ENCODE data around the gene PPP1R37.
A peak's percentile ranks its signal among the peaks of the same experiment; 100 is the strongest.

The PPP1R37 gene

DNA sequence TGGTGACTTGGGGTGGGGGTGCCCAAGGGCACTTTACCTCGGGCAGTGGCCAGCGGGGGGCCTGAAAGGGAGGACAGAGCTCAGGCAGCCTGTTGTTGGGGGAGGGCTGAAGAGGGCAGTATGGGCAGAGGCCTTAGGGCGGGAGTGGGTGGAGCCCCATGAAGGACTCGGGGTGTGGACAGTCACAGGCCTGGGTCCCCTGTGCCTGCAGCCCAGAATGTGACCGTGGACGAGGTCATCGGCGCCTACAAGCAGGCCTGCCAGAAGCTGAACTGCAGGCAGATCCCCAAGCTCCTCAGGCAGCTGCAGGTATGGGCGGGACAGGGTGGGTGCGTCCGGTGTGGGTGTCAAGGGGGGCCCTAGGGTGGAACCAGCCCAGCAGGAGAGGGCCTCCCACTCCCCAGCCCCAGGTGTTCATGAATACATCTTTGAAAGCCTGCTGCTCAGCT lies 45.3 kb downstream of the PPP1R37 start:
- DNase-seq (ENCODE audit: low read depth) = no peak

DNA sequence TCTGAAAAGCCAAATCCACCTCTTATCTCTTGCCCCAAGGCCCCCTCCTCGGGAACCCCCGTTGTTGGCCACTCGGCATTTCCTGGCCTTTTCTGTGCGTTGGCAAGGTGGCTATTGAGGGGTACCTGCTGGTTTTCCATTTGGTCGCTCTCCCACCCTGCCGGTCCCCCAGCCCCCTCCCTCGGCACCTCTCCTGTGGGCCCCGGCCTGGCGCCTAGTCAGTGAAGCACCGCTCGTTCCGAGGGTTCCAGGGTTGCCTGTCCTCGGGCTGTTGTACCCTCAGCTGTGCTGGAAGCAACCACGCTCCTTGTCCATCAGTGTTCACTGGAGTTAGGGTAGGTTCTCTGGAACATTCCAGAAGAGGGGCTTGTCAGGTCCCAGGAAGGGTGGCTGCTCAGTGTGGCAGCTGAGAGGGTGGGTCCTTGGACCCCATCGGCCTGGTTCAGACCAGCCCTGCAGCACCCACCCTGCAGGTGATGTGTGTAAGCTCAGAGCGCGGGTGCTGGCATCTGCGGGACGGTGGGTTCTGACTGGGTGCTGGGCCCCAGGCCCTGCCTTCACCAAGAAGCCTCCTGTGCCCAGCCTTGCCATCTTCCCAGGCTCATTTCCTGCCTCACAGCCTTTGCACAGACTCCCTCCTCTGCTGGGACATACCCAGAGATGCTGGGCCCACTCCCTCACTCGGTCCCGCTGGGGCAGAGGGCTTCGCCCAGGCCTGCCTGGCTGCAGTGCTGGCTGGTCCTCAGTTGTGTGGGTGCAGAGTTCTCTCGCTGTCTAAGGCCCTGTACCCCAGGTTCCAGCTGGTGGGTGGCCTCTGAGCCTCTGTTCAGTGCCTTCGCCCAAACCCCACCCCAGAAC lies 46.5 kb downstream of the PPP1R37 start:
- DNase-seq (ENCODE audit: low read depth) = no peak

DNA sequence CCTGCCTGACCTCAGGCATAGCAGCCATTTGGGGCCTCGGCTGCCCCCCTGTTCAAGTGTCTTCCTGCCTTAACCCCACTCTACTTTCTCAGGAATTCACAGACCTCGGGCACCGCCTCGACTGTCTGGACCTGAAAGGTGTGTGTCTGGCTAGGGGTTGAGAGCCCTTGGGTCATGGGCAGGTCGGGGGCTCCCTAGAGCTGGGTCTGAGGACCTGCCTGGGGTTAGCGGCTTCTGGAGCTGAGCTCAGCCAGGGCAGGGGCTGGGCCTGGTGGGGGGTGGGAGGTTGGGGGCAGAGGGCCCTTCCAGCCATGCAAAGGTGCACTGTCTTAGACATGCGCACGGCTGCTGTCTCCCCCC lies 47.1 kb downstream of the PPP1R37 start:
- no peak for DNase-seq (ENCODE audit: low read depth)

DNA sequence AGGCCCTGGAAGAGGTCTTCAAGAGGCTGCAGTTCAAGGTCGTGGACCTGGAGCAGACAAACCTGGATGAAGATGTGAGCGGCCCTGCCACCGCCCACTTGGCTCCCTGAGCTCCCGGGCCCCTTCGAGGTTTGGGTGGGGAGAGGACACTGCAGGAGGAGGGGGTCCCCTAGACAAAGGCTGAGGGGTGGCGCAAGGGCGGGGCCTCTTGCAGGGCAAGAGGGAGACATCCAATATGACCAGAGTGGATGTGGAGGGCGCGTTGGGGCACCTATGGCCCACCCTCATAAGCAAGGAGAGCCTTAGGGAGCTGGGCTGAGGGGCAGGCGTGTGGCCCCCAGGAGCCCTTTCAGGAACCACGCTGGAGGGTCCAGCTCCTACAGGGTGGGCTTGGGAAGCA lies 47.6 kb downstream of the PPP1R37 start:
- DNase-seq (ENCODE audit: low read depth) = no peak

DNA sequence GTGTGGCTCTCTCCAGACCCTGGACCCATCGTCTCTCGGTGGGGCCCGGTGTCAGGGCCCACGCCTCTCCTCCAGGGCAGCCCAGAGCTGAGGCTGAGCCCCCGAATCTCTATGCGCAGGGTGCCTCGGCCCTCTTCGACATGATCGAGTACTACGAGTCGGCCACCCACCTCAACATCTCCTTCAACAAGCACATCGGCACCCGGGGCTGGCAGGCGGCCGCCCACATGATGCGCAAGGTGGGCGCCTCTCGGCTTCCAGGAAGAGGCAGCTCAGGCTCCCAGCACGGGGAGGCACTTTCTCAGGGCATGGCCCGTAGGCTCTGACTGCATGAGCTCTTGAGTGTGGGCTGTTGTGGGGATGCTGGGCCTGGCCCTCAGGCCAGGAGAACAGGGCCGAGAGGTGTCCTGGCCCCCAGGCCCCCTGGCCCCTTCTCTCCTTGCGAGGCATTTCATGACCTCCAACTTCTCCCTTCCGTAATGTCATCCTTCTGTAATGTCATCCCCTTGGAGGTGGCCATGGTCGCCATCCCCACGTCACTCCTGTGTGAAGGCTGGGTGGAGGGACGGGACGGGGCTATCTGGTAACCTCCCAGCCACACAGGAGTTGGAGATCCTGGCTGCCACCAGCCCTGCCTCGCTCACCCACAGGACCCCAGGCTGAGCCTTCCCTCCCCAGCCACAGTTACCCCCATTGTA lies 48.4 kb downstream of the PPP1R37 start:
- DNase-seq (ENCODE audit: low read depth) = no peak

DNA sequence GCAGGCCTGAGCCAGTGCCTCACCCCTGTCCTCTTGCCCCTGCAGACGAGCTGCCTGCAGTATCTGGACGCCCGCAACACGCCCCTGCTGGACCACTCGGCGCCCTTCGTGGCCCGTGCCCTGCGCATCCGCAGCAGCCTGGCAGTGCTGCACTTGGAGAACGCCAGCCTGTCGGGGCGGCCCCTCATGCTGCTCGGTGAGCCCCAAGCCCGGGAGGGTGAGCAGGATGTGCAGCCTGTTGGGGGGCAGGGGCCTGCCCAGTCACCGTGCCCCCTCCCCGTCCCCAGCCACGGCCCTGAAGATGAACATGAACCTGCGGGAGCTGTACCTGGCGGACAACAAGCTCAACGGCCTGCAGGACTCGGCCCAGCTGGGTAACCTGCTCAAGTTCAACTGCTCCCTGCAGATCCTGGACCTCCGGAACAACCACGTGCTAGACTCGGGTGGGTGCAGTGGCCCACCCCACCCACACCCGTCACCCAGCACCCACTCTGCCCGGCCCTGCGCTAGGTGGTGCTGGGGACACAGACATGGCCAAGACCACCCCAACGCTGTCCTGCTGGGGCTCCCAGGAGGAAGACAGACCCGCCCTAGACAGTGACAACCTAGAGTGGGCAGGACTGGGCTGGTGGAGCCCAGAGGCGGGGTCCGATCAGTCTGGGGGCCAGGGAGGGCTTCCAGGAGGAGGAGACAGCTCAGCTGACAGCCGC lies 49.2 kb downstream of the PPP1R37 start:
- DNase-seq (ENCODE audit: low read depth) = no peak

DNA sequence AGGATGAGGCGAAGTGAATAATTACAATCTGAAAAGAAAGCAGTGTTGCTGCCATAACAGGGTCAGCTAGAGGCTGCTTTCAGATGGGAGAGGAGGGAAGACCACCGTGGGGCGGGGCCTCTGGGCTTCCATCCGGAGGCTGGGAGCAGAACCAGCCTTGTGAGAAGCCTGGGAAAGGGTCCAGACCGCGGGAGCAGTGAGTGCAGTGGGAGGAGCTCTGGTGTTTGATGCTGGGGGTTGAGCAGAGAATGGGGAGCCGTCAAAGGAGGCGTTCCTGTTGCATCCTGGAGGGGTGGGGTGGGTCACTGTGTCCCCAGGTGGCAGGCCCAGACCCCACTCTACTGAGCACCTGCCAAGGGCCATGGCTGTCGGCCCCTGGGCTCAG lies 49.7 kb downstream of the PPP1R37 start:
- no peak for DNase-seq (ENCODE audit: low read depth)

DNA sequence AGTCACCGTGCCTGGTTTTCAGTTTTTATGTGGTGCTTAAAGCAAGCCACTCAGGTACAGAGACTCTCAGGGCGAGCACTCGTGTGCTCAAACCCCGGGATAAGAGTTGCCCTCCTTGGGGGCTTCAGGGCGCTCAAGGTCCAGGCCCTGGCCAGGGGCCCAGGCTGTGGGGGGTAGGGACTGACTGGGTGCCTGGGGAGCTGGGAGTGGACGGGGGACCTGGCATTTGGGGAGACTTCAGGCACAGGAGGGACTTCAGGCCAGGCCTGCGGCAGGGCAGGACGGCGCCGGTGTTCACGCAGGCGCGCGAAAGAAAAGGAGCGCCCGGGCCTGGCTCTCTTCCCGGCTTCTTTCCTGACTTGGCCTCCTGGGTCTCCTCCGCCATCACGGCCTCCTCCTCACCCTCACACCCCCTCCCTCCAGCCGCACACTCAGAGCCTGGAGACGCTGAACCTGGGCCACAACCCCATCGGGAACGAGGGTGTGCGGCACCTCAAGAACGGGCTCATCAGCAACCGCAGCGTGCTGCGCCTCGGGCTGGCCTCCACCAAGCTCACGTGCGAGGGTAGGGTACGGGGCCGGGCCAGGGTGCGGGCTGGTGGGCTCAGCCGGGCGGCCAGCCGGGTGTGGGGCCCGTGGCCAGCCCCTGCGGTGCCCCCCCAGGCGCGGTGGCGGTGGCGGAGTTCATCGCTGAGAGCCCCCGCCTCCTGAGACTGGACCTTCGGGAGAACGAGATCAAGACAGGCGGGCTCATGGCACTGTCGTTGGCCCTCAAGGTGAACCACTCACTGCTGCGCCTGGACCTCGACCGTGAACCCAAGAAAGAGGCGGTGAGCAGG lies 51.7 kb downstream of the PPP1R37 start:
- DNase-seq (ENCODE audit: low read depth) = no peak

DNA sequence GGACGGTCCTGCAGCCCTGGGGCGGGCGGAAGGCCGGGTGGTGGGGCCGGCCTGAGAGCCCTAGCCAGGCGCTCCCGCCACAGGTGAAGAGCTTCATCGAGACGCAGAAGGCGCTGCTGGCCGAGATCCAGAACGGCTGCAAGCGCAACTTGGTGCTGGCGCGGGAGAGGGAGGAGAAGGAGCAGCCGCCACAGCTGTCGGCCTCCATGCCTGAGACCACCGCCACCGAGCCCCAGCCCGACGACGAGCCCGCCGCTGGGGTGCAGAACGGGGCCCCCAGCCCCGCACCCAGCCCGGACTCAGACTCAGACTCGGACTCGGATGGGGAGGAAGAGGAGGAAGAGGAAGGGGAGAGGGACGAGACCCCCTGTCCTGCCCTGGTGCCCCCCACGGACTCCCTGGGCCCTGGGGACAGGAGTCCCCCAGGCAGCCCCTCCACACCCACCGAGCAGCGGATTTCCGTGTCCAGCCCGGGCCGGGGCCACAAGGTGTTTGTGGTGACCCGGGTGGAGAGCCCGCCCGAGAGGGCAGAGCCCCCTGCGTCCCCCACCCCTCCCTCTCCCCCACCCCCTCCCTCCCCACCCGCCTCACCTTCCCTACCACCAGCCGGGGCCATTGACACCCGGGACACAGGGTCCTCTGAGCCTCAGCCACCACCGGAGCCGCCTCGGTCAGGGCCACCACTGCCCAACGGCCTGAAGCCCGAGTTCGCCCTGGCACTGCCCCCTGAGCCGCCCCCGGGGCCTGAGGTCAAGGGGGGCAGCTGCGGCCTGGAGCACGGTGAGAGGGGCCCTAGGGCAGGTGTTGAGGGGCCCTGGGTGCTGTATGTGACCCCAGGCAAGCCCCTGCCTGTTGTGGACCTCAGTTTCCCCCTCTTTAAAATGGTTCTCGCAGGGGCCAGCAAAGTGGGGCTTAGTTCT lies 52.6 kb downstream of the PPP1R37 start:
- DNase-seq (ENCODE audit: low read depth) = no peak

DNA sequence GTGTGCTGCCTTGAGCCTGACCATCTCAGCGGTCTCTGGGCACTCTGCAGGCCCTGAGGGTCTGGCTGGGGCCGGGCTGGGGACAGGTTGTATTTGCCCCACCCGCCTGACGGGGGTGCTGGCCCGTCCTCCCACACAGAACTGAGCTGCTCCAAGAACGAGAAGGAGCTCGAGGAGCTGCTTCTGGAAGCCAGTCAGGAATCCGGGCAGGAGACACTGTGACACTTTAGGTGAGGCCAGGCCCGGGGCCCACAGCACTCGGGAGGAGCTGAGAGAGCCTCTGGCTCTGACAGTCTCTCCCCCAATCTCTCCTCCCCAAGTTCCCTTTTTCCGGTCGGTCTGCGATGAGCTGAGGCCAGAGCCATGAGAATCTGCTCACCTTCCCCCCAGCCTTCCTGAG lies 53.3 kb downstream of the PPP1R37 start:
- no peak for DNase-seq (ENCODE audit: low read depth)

DNA sequence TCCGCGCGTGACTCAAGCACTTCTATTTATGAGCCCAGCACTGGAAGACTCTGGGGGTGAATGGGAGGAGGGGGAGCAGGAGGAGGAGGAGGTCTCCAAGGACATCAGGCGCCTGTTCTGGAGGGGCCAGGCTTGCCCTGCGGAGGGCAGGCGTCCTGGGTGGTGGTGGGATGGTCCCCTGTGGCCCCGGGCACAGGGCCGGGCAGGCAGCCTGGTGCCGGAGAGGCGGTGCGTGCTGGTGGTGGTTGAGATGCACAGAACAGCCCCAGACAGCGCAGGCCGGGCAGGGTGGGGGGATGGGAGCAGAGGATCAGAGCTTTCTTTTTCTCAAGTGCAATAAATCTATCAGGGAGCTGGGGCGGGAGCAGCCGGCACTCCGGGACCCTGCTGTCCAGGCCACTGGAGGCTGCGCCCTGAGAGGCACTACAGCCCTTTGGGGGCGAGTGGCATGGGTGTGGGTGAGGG lies 53.8 kb downstream of the PPP1R37 start:
- no peak for DNase-seq (ENCODE audit: low read depth)

DNA sequence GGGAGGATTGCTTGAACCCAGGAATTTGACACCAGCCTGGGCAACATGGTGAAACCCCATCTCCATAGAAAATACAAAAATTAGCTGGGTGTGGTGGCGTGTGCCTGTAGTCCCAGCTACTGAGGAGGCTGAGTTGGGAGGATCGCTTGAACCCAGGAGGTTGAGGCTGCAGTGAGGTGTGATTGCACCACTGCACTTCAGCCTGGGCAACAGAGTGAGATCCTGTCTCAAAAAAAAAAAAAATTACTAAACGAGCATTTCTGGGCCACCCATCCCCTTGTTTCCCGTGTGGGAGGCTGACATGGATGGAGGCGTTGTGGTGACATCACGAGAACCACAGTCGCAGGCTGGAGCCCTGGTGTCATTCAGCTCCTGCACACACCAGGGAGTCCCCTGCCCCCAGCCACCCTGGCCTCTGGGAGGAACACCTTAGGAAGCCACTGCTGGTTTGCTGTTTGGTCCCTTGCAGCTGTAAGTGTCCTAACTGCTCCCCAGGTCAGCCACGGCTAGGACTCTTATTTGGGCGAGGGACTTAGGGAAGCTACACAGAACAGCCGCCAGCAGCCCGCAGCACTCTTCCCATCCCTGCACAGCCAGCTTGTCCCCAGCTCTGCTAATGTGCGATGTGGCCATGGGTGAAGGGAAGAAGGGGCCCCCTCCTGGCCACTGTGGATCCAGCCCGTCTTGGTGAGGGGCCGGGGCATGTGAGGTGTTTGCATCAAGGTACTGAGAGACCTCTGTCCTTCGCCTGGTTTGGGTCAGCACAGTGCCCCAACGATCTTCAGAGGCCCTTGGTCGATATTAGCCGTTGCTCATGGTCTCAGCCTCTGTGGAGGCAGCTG lies 55.1 kb downstream of the PPP1R37 start:
- no peak for DNase-seq (ENCODE audit: low read depth)

DNA sequence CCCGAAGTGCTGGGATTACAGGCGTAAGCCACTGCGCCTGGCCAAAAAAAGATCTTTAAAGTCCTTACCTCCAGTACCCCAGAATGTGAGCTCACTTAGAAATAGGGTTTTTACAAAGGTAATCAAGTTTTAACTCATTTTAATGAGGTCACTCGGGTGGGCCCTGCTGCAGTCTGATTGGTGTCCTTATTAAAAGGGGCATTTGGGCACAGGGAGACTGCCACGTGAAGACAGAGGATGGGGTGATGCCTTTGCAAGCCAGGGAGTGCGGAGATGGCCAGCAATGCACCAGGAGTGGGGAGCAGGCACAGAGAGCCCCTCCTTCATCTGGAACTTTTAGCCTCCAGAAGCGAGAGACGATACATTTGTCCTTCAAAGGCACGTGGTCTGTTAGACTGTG lies 56.1 kb downstream of the PPP1R37 start:
- DNase-seq (ENCODE audit: low read depth) = no peak

DNA sequence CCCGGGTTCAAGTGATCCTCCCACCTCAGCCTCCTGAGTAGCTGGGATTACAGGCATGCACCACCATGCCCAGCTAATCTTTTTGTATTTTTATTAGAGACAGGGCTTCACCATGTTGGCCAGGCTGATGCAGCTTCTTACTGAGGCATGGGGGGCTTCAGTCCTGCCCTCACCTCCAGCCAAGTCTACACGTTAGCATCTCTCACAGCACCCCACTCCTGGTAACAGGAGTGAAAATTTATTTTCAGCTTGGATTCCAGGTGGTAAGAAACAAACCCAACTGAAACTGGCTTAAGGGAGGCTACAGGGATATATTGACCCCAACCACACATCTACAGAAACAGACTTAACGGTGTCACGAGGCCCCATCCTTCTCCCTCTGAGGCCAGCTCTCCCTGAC lies 57.2 kb downstream of the PPP1R37 start:
- DNase-seq (ENCODE audit: low read depth) = no peak

DNA sequence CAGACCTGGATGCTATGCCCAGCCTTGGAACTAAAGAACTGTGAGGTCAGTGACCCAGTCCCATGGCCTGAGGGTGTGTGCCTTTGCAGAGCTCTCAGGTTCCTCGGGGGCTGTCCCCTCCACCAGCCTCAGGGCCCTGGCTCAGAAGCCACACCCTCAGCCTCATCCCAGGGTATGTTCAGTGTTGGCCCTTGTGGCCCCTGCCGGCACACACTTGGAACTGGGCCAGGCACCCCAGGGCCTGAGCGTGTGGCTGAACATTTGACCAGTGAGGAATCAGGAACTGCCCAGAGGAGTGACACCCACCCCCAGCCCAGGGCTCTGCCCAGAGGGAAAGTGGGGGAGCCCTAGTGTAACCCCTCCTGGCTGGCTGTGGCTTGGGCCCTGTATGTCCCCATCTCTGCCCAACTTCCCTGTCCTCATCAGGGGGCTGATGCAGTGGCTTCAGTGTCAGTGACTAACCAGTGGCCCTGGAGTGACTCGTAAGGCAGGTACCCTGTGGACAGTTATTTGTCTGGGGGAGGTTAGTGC lies 57.8 kb downstream of the PPP1R37 start:
- DNase-seq (ENCODE audit: low read depth) = no peak

DNA sequence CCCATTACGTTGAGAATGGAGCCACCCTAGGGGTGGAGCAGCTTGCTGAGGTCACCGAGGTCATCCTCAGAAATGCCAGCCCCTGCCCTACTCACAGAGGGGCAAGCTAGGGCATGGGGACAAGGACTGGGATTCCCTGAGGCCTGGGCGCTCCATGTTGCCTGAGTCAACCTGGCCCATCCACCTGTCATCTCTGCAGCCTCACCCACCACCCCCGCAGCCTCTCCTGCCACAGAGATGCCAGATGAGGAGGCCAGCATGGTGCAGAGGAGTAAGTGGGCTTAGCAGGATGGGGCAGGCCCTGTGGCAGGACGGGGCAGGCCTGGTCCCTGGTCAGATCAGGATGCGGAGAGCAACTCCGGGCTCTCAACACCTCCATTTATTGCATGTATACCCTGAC lies 58.3 kb downstream of the PPP1R37 start:
- no peak for DNase-seq (ENCODE audit: low read depth)

DNA sequence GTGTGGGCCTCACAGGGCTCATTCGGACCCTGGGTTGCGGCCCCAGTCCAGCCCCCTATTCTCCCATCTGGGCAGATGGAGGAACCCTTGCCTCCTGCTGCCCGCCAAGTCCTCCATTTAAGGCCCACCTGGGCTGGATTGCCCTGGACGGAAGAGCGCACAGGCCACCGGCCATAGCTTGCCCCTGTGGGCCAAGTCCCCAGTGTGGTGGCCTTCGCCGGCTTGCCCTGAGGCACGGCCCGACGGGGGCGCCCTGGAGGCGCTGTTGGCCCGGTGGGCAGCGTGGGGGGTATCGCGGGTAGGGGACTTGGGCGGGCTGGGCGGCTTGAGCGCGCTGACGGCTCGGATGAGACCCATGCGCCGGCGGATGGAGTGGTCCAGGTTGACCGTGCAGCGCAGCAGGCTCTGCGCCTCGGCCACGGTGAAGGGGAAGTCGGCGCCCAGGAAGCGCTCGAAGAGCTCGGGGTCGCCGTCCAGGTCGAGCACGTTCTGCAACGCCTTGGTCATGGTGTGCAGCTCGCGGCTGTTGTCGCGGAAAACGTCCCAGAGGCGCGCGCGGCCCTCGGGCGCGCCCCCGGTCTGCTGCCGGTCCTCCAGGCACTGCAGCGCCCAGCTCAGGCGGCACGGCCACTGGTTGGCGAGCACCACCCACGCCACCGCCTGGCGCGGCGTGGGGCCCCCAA lies 59.0 kb downstream of the PPP1R37 start:
- DNase-seq (ENCODE audit: low read depth) = no peak

DNA sequence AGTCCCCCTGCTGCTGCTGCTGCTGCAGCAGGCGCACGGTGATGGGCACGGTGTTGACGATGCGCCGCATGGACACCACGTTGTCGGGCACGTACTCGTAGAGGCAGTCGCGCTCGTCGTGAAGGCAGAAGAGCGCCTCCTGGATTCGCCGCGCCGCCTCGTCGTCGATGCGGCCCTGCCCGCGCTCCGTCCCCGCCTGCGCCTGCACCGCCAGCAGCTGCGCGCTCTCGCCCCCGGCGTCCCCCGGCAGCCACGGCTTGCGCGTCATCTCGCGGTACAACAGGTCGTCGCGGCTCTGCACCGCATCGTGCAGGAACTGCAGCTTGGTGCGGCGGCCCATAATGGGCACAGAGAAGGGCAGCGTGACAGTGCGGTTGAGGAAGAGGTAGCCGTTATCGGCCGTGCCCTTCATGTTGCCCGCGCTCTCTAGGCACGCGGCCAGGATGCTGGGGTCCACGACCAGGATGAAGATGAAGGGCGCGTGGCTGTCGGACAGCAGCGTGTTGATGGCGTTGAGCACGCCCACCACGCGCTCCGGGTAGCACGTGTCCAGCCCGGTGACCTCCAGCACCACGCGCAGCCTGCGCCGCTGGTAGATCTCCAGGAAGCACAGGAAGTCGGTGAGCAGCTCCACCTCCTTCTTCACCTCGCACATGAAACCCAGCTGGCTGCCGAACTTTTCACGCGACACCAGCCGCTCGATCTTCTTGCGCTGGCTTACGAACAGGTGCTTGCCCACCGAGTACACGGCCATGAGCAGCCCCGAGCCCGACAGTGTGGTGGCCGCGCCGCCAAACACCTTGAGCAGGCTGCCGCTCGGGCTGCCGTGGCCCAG lies 59.7 kb downstream of the PPP1R37 start:
- peak; percentile 66 for DNase-seq (ENCODE audit: low read depth)

Data from iris pigment epithelial cell (primary cell).